Caco-2 (cell line): Measurements from ENCODE around the gene FAM13B. TPM values are rescaled to one million over a fixed set of nuclear protein-coding genes. Genes with fewer than 3 reads are reported as not detected.

ENCODE experiments used
- BruUV-seq: library from RNA; stranded (reverse); fragments of 400-500 nt; replicated peaks from 2 replicates; lab custom pipeline; 2021; lab: Mats Ljungman, UMichigan
- CTCF ChIA-PET: fragments of 300-600 bp; sonication (Branson Sonifier 250); formaldehyde crosslinking; loops from one replicate; lab custom pipeline; 2022; ENCODE audit warnings: antibody characterized with exemption; lab: Charles Lee
- POLR2A ChIA-PET: fragments of 300-600 bp; sonication (Branson Sonifier 250); formaldehyde crosslinking; loops from one replicate; lab custom pipeline; 2022; ENCODE audit warnings: antibody characterized with exemption; lab: Charles Lee
- DNase-seq, 2 experiments: peaks; one replicate each; pipeline versions ENCODE4 v3.0.0 to v3.0.0-alpha.2; 2020 to 2022
- H3K27me3 ChIP-seq: replicated peaks from 2 replicates; pipeline ENCODE4 v1.6.0; 2011; ENCODE audit warnings: low read length; ENCODE audit not compliant: control insufficient read depth, insufficient read depth
- H3K36me3 ChIP-seq: 2 replicates; pipeline ENCODE4 v1.5.1; 2011; ENCODE audit warnings: low read length; ENCODE audit not compliant: control insufficient read depth, insufficient read depth
- H3K4me1 ChIP-seq: fragments of 250-450 bp; sonication (Bioruptor Pico); 2 replicates; pipeline ENCODE4 v1.5.1; 2020; ENCODE audit warnings: mild to moderate bottlenecking
- H3K4me3 ChIP-seq: 2 replicates; pipeline ENCODE4 v1.5.1; 2011; ENCODE audit warnings: low read depth, mild to moderate bottlenecking, control low read depth, low read length
- H3K9me3 ChIP-seq: fragments of 250-450 bp; sonication (Bioruptor Pico); 2 replicates; pipeline ENCODE4 v1.5.1; 2020; ENCODE audit warnings: mild to moderate bottlenecking, moderate library complexity
- H3K27ac Mint-ChIP-seq: one replicate; pipeline ENCODE4 v1.8.0; 2022; ENCODE audit warnings: mixed read lengths; ENCODE audit not compliant: unreplicated experiment
- H3K27me3 Mint-ChIP-seq: one replicate; pipeline ENCODE4 v1.8.0; 2022; ENCODE audit warnings: mixed read lengths; ENCODE audit not compliant: insufficient read depth, unreplicated experiment
- H3K36me3 Mint-ChIP-seq: one replicate; pipeline ENCODE4 v1.8.0; 2022; ENCODE audit warnings: mild to moderate bottlenecking, mixed read lengths; ENCODE audit not compliant: insufficient read depth, unreplicated experiment
- H3K4me1 Mint-ChIP-seq: one replicate; pipeline ENCODE4 v1.8.0; 2022; ENCODE audit warnings: low read depth, mixed read lengths; ENCODE audit not compliant: unreplicated experiment
- H3K4me3 Mint-ChIP-seq: one replicate; pipeline ENCODE4 v1.8.0; 2022; ENCODE audit warnings: mild to moderate bottlenecking, moderate library complexity, mixed read lengths; ENCODE audit not compliant: unreplicated experiment
- H3K9me3 Mint-ChIP-seq: one replicate; pipeline ENCODE4 v1.8.0; 2022; ENCODE audit warnings: mixed read lengths; ENCODE audit not compliant: unreplicated experiment
- CTCF ChIP-seq, 2 experiments: fragments of 200-600 bp in 1 of 2; IDR thresholded peaks; 1 replicate in 1 of 2; 2 replicates in 1 of 2; pipeline versions ENCODE4 v1.5.1 to v1.8.0; 2011 to 2022; ENCODE audit warnings: antibody characterized with exemption in 1 of 2, control low read depth in 1 of 2, inconsistent platforms in 1 of 2, low read depth in 1 of 2, low read length in 1 of 2, mild to moderate bottlenecking in 1 of 2, moderate library complexity in 1 of 2; ENCODE audit not compliant: insufficient read depth in 1 of 2, severe bottlenecking in 1 of 2, unreplicated experiment in 1 of 2
- intact Hi-C: fragments of 100-400 bp; cut with micrococcal nuclease; formaldehyde crosslinking; loops from one replicate; pipeline ENCODE4 v1.10.0; 2022; ENCODE audit not compliant: unreplicated experiment
- total RNA-seq: library from RNA; stranded (reverse); gene quantifications from 2 replicates; pipeline ENCODE4 v1.2.3, GENCODE V29; 2022

FAM13B gene
- total RNA-seq, 1 experiment from 2014 or later, result 55.8 TPM

- H3K9me3 Mint-ChIP-seq, result no peaks in the 10 kb centered on the region
- no peaks in the 10 kb centered on the region for H3K9me3 ChIP-seq
- DNase-seq, result no peak
- intact Hi-C loops, result loop anchor here (5.0 kb wide), 1 partner anchor 62 kb away; no protein-coding TSS in a partner anchor
- CTCF ChIA-PET, result no interaction called here
- H3K4me3 ChIP-seq, result no peak overlapping the region
- no peak overlapping the region for H3K27ac Mint-ChIP-seq
- H3K36me3 Mint-ChIP-seq, result no peaks in the 10 kb centered on the region
- POLR2A ChIA-PET, result no interaction called here
- no peak overlapping the region for H3K4me3 Mint-ChIP-seq
- no peaks in the 10 kb centered on the region for H3K27me3 ChIP-seq
- no peaks in the 10 kb centered on the region for H3K36me3 ChIP-seq
- no peak for TF ChIP-seq CTCF (IDR thresholded peaks at IDR 0.05; ENCODE audit: insufficient read depth in 1 of 2, low read depth in 1 of 2, low read length in 1 of 2, severe bottlenecking in 1 of 2, unreplicated experiment in 1 of 2)
- peaks cover 6% of the 10 kb centered on the region for H3K4me1 Mint-ChIP-seq
- H3K27me3 Mint-ChIP-seq, result no peaks in the 10 kb centered on the region
- no TSS peak for BruUV-seq
- peaks cover 15% of the 10 kb centered on the region for H3K4me1 ChIP-seq
These were observed 138.3 kb downstream of the FAM13B start for GRCh38 chr5:137894586-137894985.

GRCh38 chr5:137891849-137892248 lies 141.0 kb downstream of the FAM13B start:
- H3K4me1 ChIP-seq, result peaks cover 15% of the 10 kb centered on the region
- no peak overlapping the region for H3K27ac Mint-ChIP-seq
- H3K27me3 Mint-ChIP-seq, result no peaks in the 10 kb centered on the region
- POLR2A ChIA-PET, result no interaction called here
- CTCF ChIA-PET, result no interaction called here
- H3K36me3 Mint-ChIP-seq, result no peaks in the 10 kb centered on the region
- no TSS peak for BruUV-seq
- H3K36me3 ChIP-seq, result no peaks in the 10 kb centered on the region
- no peak overlapping the region for H3K4me3 Mint-ChIP-seq
- peaks cover 13% of the 10 kb centered on the region for H3K4me1 Mint-ChIP-seq
- no peak overlapping the region for H3K4me3 ChIP-seq
- no peaks in the 10 kb centered on the region for H3K27me3 ChIP-seq
- peak in 1 of 2 experiments; percentile 36 for TF ChIP-seq CTCF (IDR thresholded peaks at IDR 0.05; ENCODE audit: insufficient read depth in 1 of 2, low read depth in 1 of 2, low read length in 1 of 2, severe bottlenecking in 1 of 2, unreplicated experiment in 1 of 2)
- DNase-seq, result peak in 1 of 2 experiments; percentile 20
- intact Hi-C loops, result loop anchor here (5.0 kb wide), 1 partner anchor 60 kb away; no protein-coding TSS in a partner anchor
- H3K9me3 Mint-ChIP-seq, result no peaks in the 10 kb centered on the region
- no peaks in the 10 kb centered on the region for H3K9me3 ChIP-seq

- Histone ChIP-seq H3K27me3 (no peaks in the 10 kb centered on the region), H3K4me1 (peaks cover 15% of the 10 kb centered on the region), H3K4me3 (no peak overlapping the region), H3K9me3 (no peaks in the 10 kb centered on the region), H3K36me3 (no peaks in the 10 kb centered on the region)
- BruUV-seq, result no TSS peak
- Mint-ChIP-seq H3K4me1 (peaks cover 13% of the 10 kb centered on the region), H3K27ac (no peak overlapping the region), H3K36me3 (no peaks in the 10 kb centered on the region), H3K27me3 (no peaks in the 10 kb centered on the region), H3K9me3 (no peaks in the 10 kb centered on the region), H3K4me3 (no peak overlapping the region)
- ChIA-PET POLR2A (interaction anchor here (0.6 kb wide), 1 partner anchor 682 kb away, joined by 4 read pairs; no protein-coding TSS in a partner anchor), CTCF (no interaction called here)
- DNase-seq, result peak in 1 of 2 experiments; percentile 41
- intact Hi-C loops, result loop anchor here (5.0 kb wide), 1 partner anchor 59 kb away; no protein-coding TSS in a partner anchor
- no peak for TF ChIP-seq CTCF (IDR thresholded peaks at IDR 0.05; ENCODE audit: insufficient read depth in 1 of 2, low read depth in 1 of 2, low read length in 1 of 2, severe bottlenecking in 1 of 2, unreplicated experiment in 1 of 2)
These were observed 142.0 kb downstream of the FAM13B start for GRCh38 chr5:137890845-137891244.
